Kidney (tissue), 14 donors: ENCODE measurements around the gene TP53I11. TPM values are rescaled to one million over a fixed set of nuclear protein-coding genes. Genes with fewer than 3 reads are reported as not detected.

Experiments used
- DNase-seq, 5 donors: peaks; one replicate each; pipeline ENCODE4 v3.0.0-alpha.2; 2013 to 2020
- FAIRE-seq: peaks from 2 replicates; lab custom pipeline; 2012; peaks lifted over from hg19 to GRCh38; lab: Jason Lieb, UNC
- H3K27ac ChIP-seq, 2 donors: one replicate each; pipeline ENCODE4 v1.7.0; 2013; ENCODE audit warnings: low read depth in 2 of 2, low read length in 2 of 2, inconsistent platforms in 1 of 2
- H3K27me3 ChIP-seq: one replicate; pipeline ENCODE4 v1.7.1; 2013; ENCODE audit warnings: low read length, inconsistent platforms; ENCODE audit not compliant: control insufficient read depth, insufficient read depth
- H3K36me3 ChIP-seq, 3 donors: one replicate each; pipeline versions ENCODE4 v1.7.0 to v1.7.1; 2013; ENCODE audit warnings: low read length in 3 of 3, control low read depth in 1 of 3, inconsistent platforms in 1 of 3; ENCODE audit not compliant: insufficient read depth in 3 of 3, control insufficient read depth in 2 of 3
- H3K4me1 ChIP-seq, 3 donors: one replicate each; pipeline versions ENCODE4 v1.7.0 to v1.7.1; 2013; ENCODE audit warnings: low read length in 3 of 3, inconsistent platforms in 1 of 3, low read depth in 1 of 3; ENCODE audit not compliant: control insufficient read depth in 2 of 3, insufficient read depth in 2 of 3
- H3K4me3 ChIP-seq, 3 donors: one replicate each; pipeline versions ENCODE4 v1.7.0 to v1.8.1; 2013; ENCODE audit warnings: low read length in 3 of 3, control low read depth in 1 of 3, inconsistent platforms in 1 of 3
- H3K9ac ChIP-seq, 3 donors: one replicate each; pipeline versions ENCODE4 v1.7.0 to v1.7.1; 2013; ENCODE audit warnings: low read length in 3 of 3, control low read depth in 1 of 3, inconsistent platforms in 1 of 3
- H3K9me3 ChIP-seq, 3 donors: one replicate each; pipeline versions ENCODE4 v1.7.0 to v1.7.1; 2013; ENCODE audit warnings: low read length in 3 of 3, control low read depth in 1 of 3, inconsistent platforms in 1 of 3; ENCODE audit not compliant: control insufficient read depth in 2 of 3, insufficient read depth in 1 of 3
- CTCF ChIP-seq: IDR thresholded peaks from 3 replicates; pipeline ENCODE4 v1.5.1; 2012; ENCODE audit warnings: mild to moderate bottlenecking, moderate library complexity, borderline replicate concordance; ENCODE audit not compliant: insufficient read depth; ENCODE audit errors: extremely low read depth
- intact Hi-C: fragments of 100-400 bp; cut with DNase I; formaldehyde crosslinking; loops from one replicate; pipeline ENCODE4 v1.11.1; 2022
- polyA plus RNA-seq: library from polyadenylated mRNA; stranded (reverse); fragments of 350-450 nt; fragmentation: Illumina TruSeq; extraction: RNeasy Lipid Tissue Mini Kit (QIAGEN cat#74804); gene quantifications from one replicate; pipeline ENCODE4 v1.2.3, GENCODE V29; 2014; ENCODE audit warnings: low read depth, low replicate concordance; ENCODE audit not compliant: insufficient read depth
- total RNA-seq: library from RNA; stranded (reverse); fragmentation: NEBNext Ultra II Directional; extraction: Animal tissue kit (Norgen Biotek cat#: 25700); gene quantifications from one replicate; pipeline ENCODE4 v1.2.1, GENCODE V29; 2021
- donor health status: control.
- donor health status: control.
- donor health status: control.
- donor health status: control.
- donor health status: control.
- donor health status: DM: yes; HTN: yes; CAD: no.
- donor health status: Normal renal cell carcinoma (clear cell type).

TP53I11 gene
- total and polyA plus RNA-seq, 2 donors from 2014 or later: 25.7 to 35.3 TPM

GRCh38 chr11:44944181-44944852 lies 6.4 kb downstream of the TP53I11 start:
- Histone ChIP-seq H3K9me3 (no peaks in the 10 kb centered on the region), H3K27ac (no peak overlapping the region), H3K4me1 (peaks cover 0 to 20% (median 9%) of the 10 kb centered on the region in 3 donors), H3K36me3 (no peaks in the 10 kb centered on the region), H3K27me3 (no peaks in the 10 kb centered on the region), H3K9ac (no peak overlapping the region), H3K4me3 (no peak overlapping the region)
- no peak for DNase-seq
- FAIRE-seq: no peak
- TF ChIP-seq CTCF: no peak
- intact Hi-C loops: no loop called here

GRCh38 chr11:44943696-44944095 lies 7.0 kb downstream of the TP53I11 start:
- no peak for FAIRE-seq
- Histone ChIP-seq H3K27ac (no peak overlapping the region), H3K9me3 (no peaks in the 10 kb centered on the region), H3K4me3 (no peak overlapping the region), H3K27me3 (no peaks in the 10 kb centered on the region), H3K9ac (no peak overlapping the region), H3K4me1 (peaks cover 0 to 24% (median 9%) of the 10 kb centered on the region in 3 donors), H3K36me3 (no peaks in the 10 kb centered on the region)
- no peak for DNase-seq
- intact Hi-C loops: no loop called here
- no peak for TF ChIP-seq CTCF

GRCh38 chr11:44943118-44943517 lies 7.6 kb downstream of the TP53I11 start:
- TF ChIP-seq CTCF: no peak
- intact Hi-C loops: no loop called here
- Histone ChIP-seq H3K9me3 (no peaks in the 10 kb centered on the region), H3K27ac (no peak overlapping the region), H3K36me3 (no peaks in the 10 kb centered on the region), H3K27me3 (no peaks in the 10 kb centered on the region), H3K9ac (no peak overlapping the region), H3K4me1 (peaks cover 0 to 25% (median 9%) of the 10 kb centered on the region in 3 donors), H3K4me3 (no peak overlapping the region)
- DNase-seq: peak; percentile 72 to 89 (median 80)
- no peak for FAIRE-seq
